Spleen (tissue), 11 donors: ENCODE measurements around the gene CDH13. TPM values are rescaled to one million over a fixed set of nuclear protein-coding genes. Genes with fewer than 3 reads are reported as not detected.

Experiments used
- DNase-seq: peaks from one replicate; pipeline ENCODE4 v3.0.0-alpha.2; 2020
- H3K27ac ChIP-seq, 8 donors: fragments of 200-600 bp; sonication (generic) in 7 of 8; 1 replicate in 4 of 8; 2 replicates in 4 of 8; pipeline versions ENCODE4 v1.5.0 to v1.8.0; 2016 to 2021; ENCODE audit warnings: inconsistent platforms in 4 of 8, mild to moderate bottlenecking in 4 of 8, moderate library complexity in 1 of 8
- H3K27me3 ChIP-seq, 7 donors: fragments of 200-600 bp; sonication (generic) in 6 of 7; replicated peaks in 1 of 7; 1 replicate in 4 of 7; 2 replicates in 3 of 7; pipeline versions ENCODE4 v1.5.0 to v1.8.0; 2016 to 2021; ENCODE audit warnings: inconsistent platforms in 3 of 7, mild to moderate bottlenecking in 1 of 7
- H3K36me3 ChIP-seq, 6 donors: fragments of 200-600 bp; sonication (generic) in 5 of 6; 1 replicate in 4 of 6; 2 replicates in 2 of 6; pipeline versions ENCODE4 v1.5.0 to v1.8.0; 2016 to 2021; ENCODE audit warnings: inconsistent platforms in 2 of 6
- H3K4me1 ChIP-seq, 6 donors: fragments of 200-600 bp; sonication (generic) in 5 of 6; 1 replicate in 3 of 6; 2 replicates in 3 of 6; pipeline versions ENCODE4 v1.5.0 to v1.8.0; 2016 to 2021; ENCODE audit warnings: inconsistent platforms in 3 of 6
- H3K4me3 ChIP-seq, 8 donors: fragments of 200-600 bp; sonication (generic) in 7 of 8; 1 replicate in 4 of 8; 2 replicates in 4 of 8; pipeline versions ENCODE4 v1.5.0 to v1.8.0; 2016 to 2021; ENCODE audit warnings: inconsistent platforms in 4 of 8, mild to moderate bottlenecking in 4 of 8, moderate library complexity in 2 of 8
- H3K9me3 ChIP-seq, 8 donors: fragments of 200-600 bp; sonication (generic) in 7 of 8; 1 replicate in 4 of 8; 2 replicates in 4 of 8; pipeline versions ENCODE4 v1.5.0 to v1.8.0; 2016 to 2021; ENCODE audit warnings: inconsistent platforms in 4 of 8
- CTCF ChIP-seq, 11 experiments: fragments of 200-600 bp in 7 of 11; fragments of 450-650 bp in 4 of 11; sonication (generic) in 4 of 11; IDR thresholded peaks in 8 of 11; conservative IDR thresholded peaks in 3 of 11; 1 replicate in 7 of 11; 2 replicates in 4 of 11; pipeline versions ENCODE4 v1.4.0 to v1.8.0; 2016 to 2021; ENCODE audit warnings: antibody characterized with exemption in 11 of 11, inconsistent platforms in 4 of 11, mild to moderate bottlenecking in 1 of 11
- POLR2A ChIP-seq, 3 donors: fragments of 450-650 bp; IDR thresholded peaks; one replicate each; pipeline ENCODE4 v1.5.1; 2017; ENCODE audit warnings: antibody characterized with exemption in 3 of 3, mild to moderate bottlenecking in 1 of 3
- POLR2AphosphoS5 ChIP-seq, 3 donors: sonication (generic); formaldehyde crosslinking; IDR thresholded peaks; one replicate each; pipeline ENCODE4 v1.5.1; 2017; ENCODE audit warnings: antibody characterized with exemption in 3 of 3
- WGBS, 5 donors: extraction: QIAGEN DNeasy Blood & Tissue Kit in 3 of 5; methylation state at CpG; one replicate each; pipeline versions ENCODE4 v1.1.5 to v1.1.7; 2013 to 2018; 5-methylcytosine and 5-hydroxymethylcytosine counted together
- intact Hi-C: fragments of 100-400 bp; cut with DNase I; formaldehyde crosslinking; loops from one replicate; pipeline ENCODE4 v1.15.0; 2023; ENCODE audit warnings: low total_unique reads
- polyA plus RNA-seq, 3 donors: library from polyadenylated mRNA; stranded (reverse); fragments of 200-250 nt; gene quantifications; one replicate each; pipeline ENCODE4 v1.2.1, GENCODE V29; 2013
- total RNA-seq, 7 donors: library from RNA; depleted of rRNA in 3 of 7; stranded (reverse); fragments of >200 nt in 3 of 7; fragmentation: NEBNext Ultra II Directional in 4 of 7; extraction: Animal tissue kit (Norgen Biotek cat#: 25700) in 4 of 7; gene quantifications; one replicate each; pipeline versions ENCODE4 v1.1.0 to v1.2.1, GENCODE V29; 2016 to 2021
- donor health status: healthy with polysubstance abuse.
- donor health status: DM: no; HTN: no; CAD: no; lungs with moderate emphysema.
- donor health status: DM: no; HTN: no; CAD: no.
- donor health status: Bipolar disorder and iron deficiency.
- donor health status: healthy.
- donor health status: DM: no; HTN: no; CAD: no.
- donor health status: DM: yes; HTN: yes; CAD: no.

Gene CDH13
- total and polyA plus RNA-seq, 10 donors, result 0.13 to 4.6 (median 1.1) TPM

GRCh38 chr16:83354015-83354414 is 727.2 kb downstream of the CDH13 start:
- H3K4me1 ChIP-seq, result no peaks in the 10 kb centered on the region
- H3K9me3 ChIP-seq, result no peaks in the 10 kb centered on the region
- intact Hi-C loops, result no loop called here
- TF ChIP-seq POLR2A (IDR thresholded peaks at IDR 0.05) (no peak), POLR2AphosphoS5 (IDR thresholded peaks at IDR 0.05) (no peak), CTCF (IDR thresholded peaks at IDR 0.05 in 8 of 11, conservative IDR thresholded peaks at IDR 0.05 in 3 of 11) (no peak)
- 72 to 86% (median 75%) methylated on average over 7 of the region's 7 CpGs for WGBS, 5 donors
- H3K36me3 ChIP-seq, result no peaks in the 10 kb centered on the region
- no peak overlapping the region for H3K27ac ChIP-seq
- H3K27me3 ChIP-seq, result no peaks in the 10 kb centered on the region
- no peak for DNase-seq
- no peak overlapping the region for H3K4me3 ChIP-seq

- Histone ChIP-seq H3K4me3 (no peak overlapping the region), H3K27me3 (no peaks in the 10 kb centered on the region), H3K9me3 (no peaks in the 10 kb centered on the region), H3K4me1 (no peaks in the 10 kb centered on the region), H3K27ac (no peak overlapping the region), H3K36me3 (no peaks in the 10 kb centered on the region)
- TF ChIP-seq CTCF (IDR thresholded peaks at IDR 0.05 in 8 of 11, conservative IDR thresholded peaks at IDR 0.05 in 3 of 11), result no peak
- TF ChIP-seq POLR2A (IDR thresholded peaks at IDR 0.05), result no peak
- no peak for TF ChIP-seq POLR2AphosphoS5 (IDR thresholded peaks at IDR 0.05)
- no peak for DNase-seq
- WGBS, 5 donors, result 37 to 57% (median 49%) methylated on average over 8 of the region's 8 CpGs
- intact Hi-C loops, result no loop called here
Measured at GRCh38 chr16:83355570-83356218, 728.9 kb downstream of the CDH13 start.

- Histone ChIP-seq H3K4me1 (no peaks in the 10 kb centered on the region), H3K36me3 (no peaks in the 10 kb centered on the region), H3K9me3 (no peaks in the 10 kb centered on the region), H3K4me3 (no peak overlapping the region), H3K27ac (no peak overlapping the region), H3K27me3 (no peaks in the 10 kb centered on the region)
- WGBS, 5 donors, result 3 to 7% (median 4%) methylated on average over 4 of the region's 4 CpGs
- TF ChIP-seq POLR2AphosphoS5 (IDR thresholded peaks at IDR 0.05) (no peak), CTCF (IDR thresholded peaks at IDR 0.05 in 8 of 11, conservative IDR thresholded peaks at IDR 0.05 in 3 of 11) (peak in 5 of 11 experiments; percentile 18 to 48 (median 43))
- no peak for DNase-seq
- intact Hi-C loops, result no loop called here
Measured at GRCh38 chr16:83356266-83356665, 729.5 kb downstream of the CDH13 start.

- TF ChIP-seq CTCF (IDR thresholded peaks at IDR 0.05 in 8 of 11, conservative IDR thresholded peaks at IDR 0.05 in 3 of 11), result no peak
- TF ChIP-seq POLR2AphosphoS5 (IDR thresholded peaks at IDR 0.05), result no peak
- TF ChIP-seq POLR2A (IDR thresholded peaks at IDR 0.05), result no peak
- DNase-seq, result no peak
- H3K4me3 ChIP-seq, result no peak overlapping the region
- H3K27me3 ChIP-seq, result no peaks in the 10 kb centered on the region
- no peak overlapping the region for H3K27ac ChIP-seq
- H3K36me3 ChIP-seq, result no peaks in the 10 kb centered on the region
- H3K9me3 ChIP-seq, result no peaks in the 10 kb centered on the region
- 67 to 76% (median 71%) methylated on average over 4 of the region's 4 CpGs for WGBS, 5 donors
- intact Hi-C loops, result no loop called here
- no peaks in the 10 kb centered on the region for H3K4me1 ChIP-seq
Measured at GRCh38 chr16:83356986-83357385, 730.2 kb downstream of the CDH13 start.
